GM18499 (cell line): ENCODE results near the gene PELI1.

Experiments used
- ATAC-seq: cut with Tn5 transposase; IDR thresholded peaks from one replicate; pipeline ENCODE4 v1.9.1; 2021; ENCODE audit warnings: moderate number of reproducible peaks; ENCODE audit not compliant: insufficient read depth, unreplicated experiment

PELI1 gene

DNA sequence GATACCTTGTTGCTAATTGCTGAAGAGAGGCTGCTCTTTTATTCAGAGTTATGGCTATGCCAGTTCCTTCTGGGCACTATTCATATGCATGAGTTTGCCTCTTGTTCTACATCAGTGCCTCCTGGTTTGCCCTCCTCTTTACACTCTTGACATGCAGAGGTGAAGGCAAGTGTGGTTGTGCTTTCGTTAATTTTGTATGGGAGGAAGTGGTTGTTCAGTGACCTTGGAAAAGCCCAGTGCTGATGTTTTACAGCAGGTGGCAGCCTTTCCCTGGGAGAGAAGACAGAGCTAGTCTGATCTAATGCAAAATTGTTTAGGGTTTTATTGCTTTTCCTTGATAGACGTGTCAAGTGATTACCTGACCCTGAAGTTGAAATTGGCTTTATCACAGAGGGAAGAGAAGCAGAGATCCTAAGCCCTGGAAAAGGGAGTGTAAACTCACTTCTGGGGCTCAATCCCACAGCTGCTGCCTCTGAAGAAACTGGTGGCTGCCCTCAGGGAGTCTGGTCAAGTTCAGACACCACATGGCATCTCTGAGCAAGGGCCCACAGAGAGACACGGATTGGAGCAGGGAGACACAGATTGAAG, 94.5 kb downstream of the PELI1 start:
- ATAC-seq, result no peak

DNA sequence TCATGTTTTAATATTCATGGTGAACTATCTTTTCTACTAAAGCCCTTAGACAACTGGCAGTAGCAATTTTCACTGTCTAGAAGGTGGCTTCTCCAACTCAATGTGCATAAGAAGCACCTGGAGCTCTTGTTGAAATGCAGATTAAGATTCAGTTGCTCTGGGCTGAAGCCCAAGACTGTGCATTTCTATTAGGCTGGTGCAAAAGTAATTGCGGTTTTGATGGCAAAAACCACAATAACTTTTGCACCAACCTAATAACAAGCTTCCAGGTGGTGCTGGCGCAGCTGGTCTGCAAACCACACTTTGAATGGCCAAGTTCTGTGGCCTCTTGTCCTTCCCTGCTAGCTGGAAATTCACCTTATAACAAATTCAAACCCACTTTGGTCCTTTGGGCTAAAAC, 98.3 kb downstream of the PELI1 start:
- no peak for ATAC-seq
